CD4-positive, CD25-positive, alpha-beta regulatory T cell (primary cell): ENCODE data around the gene LRRC72. TPM values are rescaled to one million over a fixed set of nuclear protein-coding genes. Genes with fewer than 3 reads are reported as not detected.

Experiments used
- polyA plus RNA-seq, 4 donors: library from polyadenylated mRNA; unstranded; fragments of 300-500 nt; fragmentation: Illumina TruSeq; gene quantifications; one replicate each; pipeline ENCODE4 v1.2.3, GENCODE V29; 2021
- total RNA-seq: library from RNA; stranded (reverse); gene quantifications from one replicate; pipeline ENCODE4 v1.2.3, GENCODE V29; 2022

Gene LRRC72
- total and polyA plus RNA-seq, 5 donors from 2014 or later: not detected

Other genes starting within 250 kb of the LRRC72 start
- 0.17 TPM for gene CRPPA, start 105.3 kb upstream of the LRRC72 start, total RNA-seq
- gene CRPPA, start 105.3 kb upstream of the LRRC72 start, polyA plus RNA-seq: under 1 TPM in 3 of 4 donors, not detected in 1; 0.03 to 0.12 (median 0.09) TPM
- not detected for gene SOSTDC1, start 61.1 kb upstream of the LRRC72 start, total RNA-seq
- not detected for gene SOSTDC1, start 61.1 kb upstream of the LRRC72 start, polyA plus RNA-seq
- 12.1 TPM for gene ANKMY2, start 118.9 kb downstream of the LRRC72 start, total RNA-seq
- gene ANKMY2, start 118.9 kb downstream of the LRRC72 start, polyA plus RNA-seq: 10 to 100 TPM; 18.0 to 24.2 (median 20.1) TPM
- gene BZW2, start 119.4 kb downstream of the LRRC72 start, total RNA-seq: 24.2 TPM
- gene BZW2, start 119.4 kb downstream of the LRRC72 start, polyA plus RNA-seq: 10 to 100 TPM; 40.8 to 54.4 (median 49.8) TPM
- 1.0 TPM for gene TSPAN13, start 226.9 kb downstream of the LRRC72 start, total RNA-seq
- under 1 TPM; 0.10 to 0.41 (median 0.22) TPM for gene TSPAN13, start 226.9 kb downstream of the LRRC72 start, polyA plus RNA-seq